GM12878 (cell line): ENCODE data around the gene FOXK1. TPM values are rescaled to one million over a fixed set of nuclear protein-coding genes. Genes with fewer than 3 reads are reported as not detected.

Experiments
- ATAC-seq: fragments of 200-7000 bp; cut with Tn5 transposase; 3 replicates; pipeline ENCODE4 v1.9.1; 2020; ENCODE audit warnings: mild to moderate bottlenecking, moderate library complexity
- BruUV-seq: library from RNA; stranded (reverse); fragments of 400-500 nt; replicated peaks from 2 replicates; lab custom pipeline; 2021; lab: Mats Ljungman, UMichigan
- CTCF ChIA-PET: fragments of 300-600 bp; sonication (Branson Sonifier 250); formaldehyde crosslinking; extraction: SDS; loops from one replicate; lab custom pipeline; 2021; ENCODE audit warnings: inconsistent platforms; lab: Yijun Ruan, JAX
- POLR2A ChIA-PET: fragments of 350-600 bp; formaldehyde crosslinking; extraction: SDS; loops from one replicate; lab custom pipeline; 2021; ENCODE audit warnings: inconsistent platforms; lab: Charles Lee
- RAD21 ChIA-PET: fragments of 300-600 bp; sonication (Branson Sonifier 250); formaldehyde crosslinking; loops from one replicate; lab custom pipeline; 2023; ENCODE audit warnings: antibody characterized with exemption; ENCODE audit not compliant: unreplicated experiment; lab: Charles Lee
- SMC1A ChIA-PET: fragments of 300-600 bp; sonication (Branson Sonifier 250); formaldehyde crosslinking; loops from one replicate; lab custom pipeline; 2023; ENCODE audit not compliant: unreplicated experiment, uncharacterized antibody; lab: Charles Lee
- DNase-seq: peaks from one replicate; pipeline ENCODE4 v3.0.0-alpha.2; 2011; ENCODE audit warnings: low read depth, low spot score
- FAIRE-seq: peaks from 3 replicates; lab custom pipeline; 2011; peaks lifted over from hg19 to GRCh38; lab: Jason Lieb, UNC
- H2AFZ ChIP-seq: 2 replicates; pipeline ENCODE4 v1.6.0; 2011; ENCODE audit warnings: low read depth, low read length, control low read depth; ENCODE audit not compliant: control insufficient read depth
- H3K27ac ChIP-seq: 2 replicates; pipeline ENCODE4 v1.5.1; 2011; ENCODE audit warnings: control low read depth; ENCODE audit not compliant: control insufficient read depth, insufficient read depth
- H3K27me3 ChIP-seq, 2 experiments: replicated peaks in 1 of 2; 2 replicates each; pipeline versions ENCODE4 v1.6.0 to v1.6.1; 2011; ENCODE audit warnings: low read length in 1 of 2; ENCODE audit not compliant: control insufficient read depth in 2 of 2, insufficient read depth in 2 of 2
- H3K36me3 ChIP-seq, 2 experiments: 2 replicates each; pipeline ENCODE4 v1.5.1; 2011; ENCODE audit warnings: low read length in 1 of 2; ENCODE audit not compliant: control insufficient read depth in 2 of 2, insufficient read depth in 2 of 2
- H3K4me1 ChIP-seq: 2 replicates; pipeline ENCODE4 v1.6.1; 2011; ENCODE audit warnings: mild to moderate bottlenecking, low read length, moderate library complexity, mixed read lengths; ENCODE audit not compliant: control insufficient read depth, insufficient read depth
- H3K4me2 ChIP-seq: 2 replicates; pipeline ENCODE4 v1.6.0; 2011; ENCODE audit warnings: control low read depth; ENCODE audit not compliant: control insufficient read depth, insufficient read depth
- H3K4me3 ChIP-seq: fragments of 200-600 bp; sonication (generic); 2 replicates; pipeline ENCODE4 v1.5.1; 2016
- H3K79me2 ChIP-seq: 2 replicates; pipeline ENCODE4 v1.6.0; 2011; ENCODE audit warnings: low read length; ENCODE audit not compliant: control insufficient read depth, insufficient read depth
- H3K9ac ChIP-seq: 2 replicates; pipeline ENCODE4 v1.8.0; 2011; ENCODE audit warnings: low read length, control low read depth, mixed read lengths; ENCODE audit not compliant: control insufficient read depth, insufficient read depth
- H3K9me3 ChIP-seq: replicated peaks from 3 replicates; pipeline ENCODE4 v1.5.1; 2011; ENCODE audit warnings: mild to moderate bottlenecking, low read length; ENCODE audit not compliant: control insufficient read depth, insufficient read depth
- H4K20me1 ChIP-seq: 2 replicates; pipeline ENCODE4 v1.6.0; 2011; ENCODE audit not compliant: control insufficient read depth, insufficient read depth
- BRCA1 ChIP-seq: IDR thresholded peaks from 2 replicates; pipeline ENCODE4 v1.6.1; 2011; ENCODE audit warnings: low read depth, low read length, improper control_type of control experiment
- CHD2 ChIP-seq: IDR thresholded peaks from 2 replicates; pipeline ENCODE4 v1.6.1; 2011; ENCODE audit warnings: low read depth, low read length, improper control_type of control experiment, borderline replicate concordance
- CHD4 ChIP-seq: fragments of 200-600 bp; sonication (generic); IDR thresholded peaks from 2 replicates; pipeline ENCODE4 v1.6.1; 2016; ENCODE audit warnings: mild to moderate bottlenecking
- EED ChIP-seq: sonication (generic); IDR thresholded peaks from 2 replicates; pipeline ENCODE4 v1.6.1; 2016; ENCODE audit warnings: antibody characterized with exemption, low read depth
- ESRRA ChIP-seq: IDR thresholded peaks from 2 replicates; pipeline ENCODE4 v1.6.1; 2012; ENCODE audit warnings: mild to moderate bottlenecking, low read length, improper control_type of control experiment
- HDGF ChIP-seq: fragments of 450-650 bp; IDR thresholded peaks from 2 replicates; pipeline ENCODE4 v1.6.1; 2016; ENCODE audit warnings: antibody characterized with exemption
- LARP7 ChIP-seq: fragments of 450-650 bp; IDR thresholded peaks from 2 replicates; pipeline ENCODE4 v1.6.1; 2017; ENCODE audit warnings: mild to moderate bottlenecking
- MLLT1 ChIP-seq: fragments of 450-650 bp; IDR thresholded peaks from 2 replicates; pipeline ENCODE4 v1.6.1; 2016; ENCODE audit warnings: mild to moderate bottlenecking
- MYC ChIP-seq: IDR thresholded peaks from 2 replicates; pipeline ENCODE4 v1.6.1; 2011; ENCODE audit warnings: mild to moderate bottlenecking, low read length, moderate library complexity, inconsistent platforms; ENCODE audit not compliant: insufficient read depth, insufficient replicate concordance, insufficient read length, severe bottlenecking
- PBX3 ChIP-seq: IDR thresholded peaks from 2 replicates; pipeline ENCODE4 v1.6.1; 2011; ENCODE audit warnings: mild to moderate bottlenecking, low read depth, low read length, moderate library complexity; ENCODE audit not compliant: insufficient replicate concordance
- REST ChIP-seq: IDR thresholded peaks from 2 replicates; pipeline ENCODE4 v1.6.1; 2012; ENCODE audit warnings: mild to moderate bottlenecking, low read depth, low read length
- SIN3A ChIP-seq: IDR thresholded peaks from 2 replicates; pipeline ENCODE4 v1.6.1; 2012; ENCODE audit warnings: low read depth, low read length, improper control_type of control experiment
- SPI1 ChIP-seq: IDR thresholded peaks from 2 replicates; pipeline ENCODE4 v1.6.1; 2011; ENCODE audit warnings: low read depth, mild to moderate bottlenecking, low read length, moderate library complexity, borderline replicate concordance; ENCODE audit not compliant: insufficient read depth
- USF1 ChIP-seq: IDR thresholded peaks from 2 replicates; pipeline ENCODE4 v1.6.1; 2011; ENCODE audit warnings: borderline replicate concordance, low read depth, mild to moderate bottlenecking, moderate library complexity, mixed read lengths, low read length; ENCODE audit not compliant: insufficient read depth; ENCODE audit errors: extremely low read length
- USF2 ChIP-seq: IDR thresholded peaks from 2 replicates; pipeline ENCODE4 v1.6.1; 2011; ENCODE audit warnings: low read depth, low read length, improper control_type of control experiment, borderline replicate concordance
- ZNF384 ChIP-seq: IDR thresholded peaks from 2 replicates; pipeline ENCODE4 v1.6.1; 2012; ENCODE audit warnings: low read depth, mild to moderate bottlenecking, low read length, improper control_type of control experiment, borderline replicate concordance
- ZNF622 ChIP-seq: fragments of 450-650 bp; IDR thresholded peaks from 2 replicates; pipeline ENCODE4 v1.6.1; 2017; ENCODE audit warnings: mild to moderate bottlenecking, inconsistent platforms
- WGBS: methylation state at CpG from one replicate; pipeline ENCODE4 v1.1.6; 2016; ENCODE audit warnings: low lambda C conversion rate; ENCODE audit not compliant: insufficient replicate concordance, insufficient coverage; ENCODE audit errors: missing lambda C conversion rate; 5-methylcytosine and 5-hydroxymethylcytosine counted together
- in situ Hi-C: fragments of 300-500 bp; cut with MboI; formaldehyde crosslinking; loops from 9 replicates; pipeline ENCODE4 v1.14.3; 2018; ENCODE audit warnings: mixed read lengths
- intact Hi-C: fragments of 100-400 bp; cut with micrococcal nuclease; formaldehyde crosslinking; loops from one replicate; pipeline ENCODE4 v1.14.2; 2022; ENCODE audit not compliant: unreplicated experiment
- polyA plus RNA-seq, 11 experiments: library from polyadenylated mRNA; depleted of rRNA in 4 of 11; unstranded in 6 of 11; stranded (reverse) in 5 of 11; fragments of >200 nt; fragmentation: Nextera tagmentation in 4 of 11; fragmentation: Illumina TruSeq in 1 of 11; extraction: Ambion mirVana in 4 of 11; extraction: Trizol in 1 of 11; gene quantifications; 1 replicate in 1 of 11; 2 replicates in 10 of 11; pipeline versions ENCODE4 v1.2.1 to v1.2.3, GENCODE V29; 2011 to 2016; ENCODE audit warnings: inconsistent platforms in 2 of 11, missing spikeins in 2 of 11, low read depth in 1 of 11
- total RNA-seq, 4 experiments: library from RNA; depleted of rRNA in 3 of 4; stranded (reverse); fragments of >200 nt in 3 of 4; fragmentation: Illumina TruSeq in 1 of 4; extraction: Trizol in 1 of 4; gene quantifications; 2 replicates each; pipeline versions ENCODE4 v1.2.1 to v1.2.3, GENCODE V29; 2013 to 2021

FOXK1 gene
- total and polyA plus RNA-seq, 10 of the 15 experiments (the other 5 are each of a cell fraction or from before 2014, with no cell fraction given) = 0.24 to 31.8 (median 4.5) TPM

GRCh38 chr7:4707980-4708411 is 25.9 kb downstream of the FOXK1 start:
- SMC1A ChIA-PET = no interaction called here
- no peak for TF ChIP-seq ZNF384
- no peak for TF ChIP-seq SPI1
- no peak for TF ChIP-seq REST
- TF ChIP-seq USF2 = no peak
- TF ChIP-seq MLLT1 = no peak
- no peak for TF ChIP-seq PBX3
- no peak for TF ChIP-seq MYC
- no peak for TF ChIP-seq SIN3A
- no peak for TF ChIP-seq HDGF
- TF ChIP-seq LARP7 = no peak
- TF ChIP-seq BRCA1 = no peak
- no peak for TF ChIP-seq CHD2
- no peak for TF ChIP-seq ESRRA
- TF ChIP-seq ZNF622 = no peak
- no peak for TF ChIP-seq USF1
- TF ChIP-seq EED = no peak
- no peak for TF ChIP-seq CHD4

More at GRCh38 chr7:4707980-4708411, 25.9 kb downstream of the FOXK1 start:
- peaks cover 0 to 4% of the 10 kb centered on the region in 2 experiments; a peak in 3 of 4 replicates for H3K36me3 ChIP-seq
- no peak overlapping the region for H3K4me3 ChIP-seq
- H3K27me3 ChIP-seq = no peaks in the 10 kb centered on the region
- H3K27ac ChIP-seq = no peak overlapping the region
- ChIA-PET POLR2A (no interaction called here), RAD21 (no interaction called here), CTCF (no interaction called here)
- FAIRE-seq (no peak), ATAC-seq (no peak), DNase-seq (no peak)
- WGBS = 99% methylated on average over 12 of the region's 12 CpGs
- no TSS peak for BruUV-seq
- peaks cover 25% of the 10 kb centered on the region for H3K79me2 ChIP-seq
- no peak overlapping the region for H3K9ac ChIP-seq
- no peak overlapping the region for H3K4me2 ChIP-seq
- no peak overlapping the region for H2AFZ ChIP-seq
- no peaks in the 10 kb centered on the region; the same call in 2 of the 3 replicates for H3K9me3 ChIP-seq
- intact Hi-C loops = no loop called here
- H4K20me1 ChIP-seq = no peaks in the 10 kb centered on the region
- H3K4me1 ChIP-seq = peaks cover 12% of the 10 kb centered on the region
- in situ Hi-C loops = no loop called here
